HG03439 (cell line): ENCODE measurements around the gene EIF3F.

ENCODE experiments used
- ATAC-seq: cut with Tn5 transposase; IDR thresholded peaks from one replicate; pipeline ENCODE4 v1.9.1; 2021; ENCODE audit warnings: mild to moderate bottlenecking, moderate library complexity; ENCODE audit not compliant: unreplicated experiment

EIF3F gene

GRCh38 chr11:8036002-8036802, 49.1 kb downstream of the EIF3F start:
- no peak for ATAC-seq

GRCh38 chr11:8036986-8037385, 49.8 kb downstream of the EIF3F start:
- no peak for ATAC-seq

- no peak for ATAC-seq
These were observed 51.3 kb downstream of the EIF3F start for GRCh38 chr11:8038393-8038792.

DNA sequence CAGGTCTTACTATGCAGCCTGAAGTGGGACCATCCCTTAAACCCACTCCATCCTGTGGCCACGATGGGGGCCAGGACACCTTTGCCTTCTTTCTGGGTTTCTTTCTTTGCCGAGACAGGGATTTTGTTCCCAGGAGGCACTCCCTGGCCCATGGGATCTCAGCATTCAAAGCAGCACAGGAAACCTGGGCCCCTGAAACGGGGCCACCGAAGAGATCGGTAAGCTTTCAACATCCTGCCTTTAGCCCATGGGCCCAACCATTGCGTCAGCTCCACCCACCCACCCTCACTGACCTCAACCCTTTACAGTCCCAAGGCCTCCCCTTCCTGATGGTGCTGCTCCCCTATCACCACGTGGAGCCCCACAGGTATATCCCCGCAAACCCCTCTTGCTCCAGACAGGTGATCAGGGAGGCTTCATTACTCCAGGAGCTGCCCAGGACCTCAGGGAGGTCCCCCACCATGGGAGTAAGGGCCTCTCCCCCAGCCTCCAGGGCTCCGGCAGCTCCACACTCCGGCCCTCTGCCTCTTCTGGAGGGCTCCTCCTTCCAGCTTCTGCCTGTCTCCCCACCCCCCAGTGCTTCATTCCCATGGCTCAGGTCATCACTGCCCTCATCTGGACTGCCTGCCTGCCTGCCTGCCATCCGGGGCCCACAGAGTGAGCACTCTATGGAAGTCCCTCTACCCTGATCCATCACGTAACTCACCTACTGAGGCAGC, 51.8 kb downstream of the EIF3F start:
- ATAC-seq: no peak

GRCh38 chr11:8039530-8040260, 52.6 kb downstream of the EIF3F start:
- ATAC-seq: no peak

- no peak for ATAC-seq
These were observed 53.3 kb downstream of the EIF3F start for GRCh38 chr11:8040261-8040920.

DNA sequence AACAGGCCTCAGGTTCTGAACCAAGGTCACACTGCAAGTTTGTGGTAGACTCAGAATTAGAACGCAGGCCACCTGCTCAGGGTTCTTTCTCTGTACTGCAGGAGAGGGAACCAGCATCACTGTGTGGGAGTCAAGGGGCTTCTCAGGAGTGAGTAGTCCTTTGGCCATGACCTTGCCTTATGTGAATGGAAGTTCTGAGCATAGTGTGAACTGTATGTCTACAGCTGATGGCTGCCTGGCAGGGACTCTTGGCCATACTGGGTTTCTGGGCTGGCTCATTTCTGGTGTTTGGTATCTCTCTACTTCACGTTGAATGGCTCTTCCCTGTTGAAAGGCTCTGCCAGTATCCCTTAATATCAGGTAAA, 53.8 kb downstream of the EIF3F start:
- no peak for ATAC-seq

DNA sequence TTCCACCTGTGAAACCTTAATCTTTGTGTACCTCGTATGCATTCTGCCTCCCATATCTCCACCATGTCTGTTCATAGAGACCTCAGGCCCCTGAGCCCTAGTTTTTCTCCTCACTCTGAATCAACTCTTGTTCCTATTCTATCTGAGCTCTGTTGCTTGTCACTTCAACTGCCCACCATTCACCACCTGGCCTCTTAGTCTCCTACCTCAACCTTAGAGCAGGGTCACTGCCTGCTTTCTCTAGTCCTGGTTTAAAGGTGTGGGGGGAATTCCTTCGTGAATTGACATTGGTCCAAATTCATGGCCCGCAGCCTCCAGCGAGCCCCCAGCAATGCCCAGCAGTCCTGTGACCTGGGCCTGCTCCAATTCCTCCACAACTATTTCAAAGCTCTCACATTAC, 54.4 kb downstream of the EIF3F start:
- no peak for ATAC-seq

- ATAC-seq: no peak
These were observed 56.6 kb downstream of the EIF3F start for GRCh38 chr11:8043756-8044155.

DNA sequence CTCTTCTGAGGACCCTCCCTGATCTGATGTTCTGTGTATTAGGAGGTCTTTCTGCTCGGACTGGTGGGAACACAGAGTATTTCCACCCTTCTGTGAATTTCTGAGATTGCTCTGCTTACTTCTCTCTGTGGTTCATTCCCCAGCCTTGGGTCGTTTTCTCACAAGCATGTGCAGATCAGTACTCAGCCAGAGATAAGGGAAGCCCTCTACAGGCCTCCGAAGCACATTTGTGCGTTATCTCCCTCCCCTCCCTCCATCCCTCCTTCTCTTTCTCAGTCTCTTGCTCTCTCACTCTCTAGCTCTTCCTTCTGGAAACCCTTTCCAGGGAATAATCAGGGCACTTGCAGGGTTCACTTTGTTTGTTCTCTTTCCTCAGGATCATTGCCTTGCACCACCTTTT, 58.7 kb downstream of the EIF3F start:
- ATAC-seq: no peak

GRCh38 chr11:8047382-8047781, 60.2 kb downstream of the EIF3F start:
- no peak for ATAC-seq

- ATAC-seq: no peak
These were observed 61.9 kb downstream of the EIF3F start for GRCh38 chr11:8049084-8049483.
